ENCODE measurements around the gene DYRK1A. TPM values are rescaled to one million over a fixed set of nuclear protein-coding genes. Genes with fewer than 3 reads are reported as not detected.

The DYRK1A gene
- polyA plus RNA-seq (87.7 and 94.8 TPM in 2 replicates), polyA minus RNA-seq (211 and 221 TPM in 2 replicates)

GRCh38 chr21:37366482-37367316, at the start of gene DYRK1A:
Gene DYRK1A (plus strand): TSS chr21:37366773. CDS start chr21:37420375, 53,602 bp downstream.
- no peaks in the 10 kb centered on the region for H3K27me3 ChIP-seq (ENCODE audit: insufficient read depth, low read depth, low read length)
- no peaks in the 10 kb centered on the region for H3F3A ChIP-seq (ENCODE audit: insufficient read depth, low read length, poor library complexity, severe bottlenecking)
- H3K79me2 ChIP-seq (replicated peaks; ENCODE audit: insufficient read depth, low read length): peaks cover 40% of the 10 kb centered on the region
- no peaks in the 10 kb centered on the region for H3K36me3 ChIP-seq (ENCODE audit: insufficient read depth, low read length)
- TF ChIP-seq SMC3 (conservative IDR thresholded peaks at IDR 0.05; ENCODE audit: poor library complexity) (peak; percentile 43), EZH2 (IDR thresholded peaks at IDR 0.05; ENCODE audit: borderline replicate concordance, insufficient read depth, low read length, poor library complexity, severe bottlenecking) (no peak), EP300 (conservative IDR thresholded peaks at IDR 0.05; ENCODE audit: poor library complexity, severe bottlenecking) (peak; percentile 85), REST (IDR thresholded peaks at IDR 0.05; ENCODE audit: borderline replicate concordance) (peak; percentile 90), RAD21 (conservative IDR thresholded peaks at IDR 0.05) (peak; percentile 53), TAF1 (IDR thresholded peaks at IDR 0.05; ENCODE audit: low read depth) (peak; percentile 84), POLR2AphosphoS5 (IDR thresholded peaks at IDR 0.05) (peak; percentile 79), MXI1 (conservative IDR thresholded peaks at IDR 0.05; ENCODE audit: poor library complexity, severe bottlenecking) (peak; percentile 74)
- TF ChIP-seq, protein P1, sequence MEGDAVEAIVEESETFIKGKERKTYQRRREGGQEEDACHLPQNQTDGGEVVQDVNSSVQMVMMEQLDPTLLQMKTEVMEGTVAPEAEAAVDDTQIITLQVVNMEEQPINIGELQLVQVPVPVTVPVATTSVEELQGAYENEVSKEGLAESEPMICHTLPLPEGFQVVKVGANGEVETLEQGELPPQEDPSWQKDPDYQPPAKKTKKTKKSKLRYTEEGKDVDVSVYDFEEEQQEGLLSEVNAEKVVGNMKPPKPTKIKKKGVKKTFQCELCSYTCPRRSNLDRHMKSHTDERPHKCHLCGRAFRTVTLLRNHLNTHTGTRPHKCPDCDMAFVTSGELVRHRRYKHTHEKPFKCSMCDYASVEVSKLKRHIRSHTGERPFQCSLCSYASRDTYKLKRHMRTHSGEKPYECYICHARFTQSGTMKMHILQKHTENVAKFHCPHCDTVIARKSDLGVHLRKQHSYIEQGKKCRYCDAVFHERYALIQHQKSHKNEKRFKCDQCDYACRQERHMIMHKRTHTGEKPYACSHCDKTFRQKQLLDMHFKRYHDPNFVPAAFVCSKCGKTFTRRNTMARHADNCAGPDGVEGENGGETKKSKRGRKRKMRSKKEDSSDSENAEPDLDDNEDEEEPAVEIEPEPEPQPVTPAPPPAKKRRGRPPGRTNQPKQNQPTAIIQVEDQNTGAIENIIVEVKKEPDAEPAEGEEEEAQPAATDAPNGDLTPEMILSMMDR (IDR thresholded peaks at IDR 0.05; ENCODE audit: poor library complexity, severe bottlenecking): peak; percentile 38
- peak within 1 kb of the TSS; percentile 77 for H3K4me2 ChIP-seq (ENCODE audit: low read length)
- peak within 1 kb of the TSS; percentile 95 for H3K4me3 ChIP-seq (ENCODE audit: low read length)
- H3K9me2 ChIP-seq (ENCODE audit: insufficient read depth, low read length): no peaks in the 10 kb centered on the region
- no peaks in the 10 kb centered on the region for H3K9me3 ChIP-seq (ENCODE audit: low read length)
- peak within 1 kb of the TSS; percentile 97 for H3K27ac ChIP-seq (ENCODE audit: low read length)
- peak within 1 kb of the TSS; percentile 96 for H3K9ac ChIP-seq (ENCODE audit: low read length)
- H2AFZ ChIP-seq (ENCODE audit: low read depth, low read length): peak within 1 kb of the TSS; percentile 73
- peaks cover 28% of the 10 kb centered on the region for H4K20me1 ChIP-seq (ENCODE audit: insufficient read depth)

GRCh38 chr21:37319551-37319950, 47.0 kb upstream of the DYRK1A start:
- Histone ChIP-seq H3K9me2 (ENCODE audit: insufficient read depth, low read length) (no peaks in the 10 kb centered on the region), H3K4me2 (ENCODE audit: low read length) (no peak overlapping the region), H3K79me2 (replicated peaks; ENCODE audit: insufficient read depth, low read length) (no peaks in the 10 kb centered on the region), H3K9ac (ENCODE audit: low read length) (no peak overlapping the region), H3K4me3 (ENCODE audit: low read length) (no peak overlapping the region), H3F3A (ENCODE audit: insufficient read depth, low read length, poor library complexity, severe bottlenecking) (no peaks in the 10 kb centered on the region), H4K20me1 (ENCODE audit: insufficient read depth) (no peaks in the 10 kb centered on the region), H3K9me3 (ENCODE audit: low read length) (no peaks in the 10 kb centered on the region), H3K36me3 (ENCODE audit: insufficient read depth, low read length) (no peaks in the 10 kb centered on the region), H3K27me3 (ENCODE audit: insufficient read depth, low read depth, low read length) (no peaks in the 10 kb centered on the region), H2AFZ (ENCODE audit: low read depth, low read length) (no peak overlapping the region), H3K27ac (ENCODE audit: low read length) (no peak overlapping the region)
- TF ChIP-seq POLR2AphosphoS5 (IDR thresholded peaks at IDR 0.05) (no peak), EZH2 (IDR thresholded peaks at IDR 0.05; ENCODE audit: borderline replicate concordance, insufficient read depth, low read length, poor library complexity, severe bottlenecking) (no peak), RAD21 (conservative IDR thresholded peaks at IDR 0.05) (no peak), TAF1 (IDR thresholded peaks at IDR 0.05; ENCODE audit: low read depth) (no peak), EP300 (conservative IDR thresholded peaks at IDR 0.05; ENCODE audit: poor library complexity, severe bottlenecking) (no peak), REST (IDR thresholded peaks at IDR 0.05; ENCODE audit: borderline replicate concordance) (no peak), MXI1 (conservative IDR thresholded peaks at IDR 0.05; ENCODE audit: poor library complexity, severe bottlenecking) (no peak), SMC3 (conservative IDR thresholded peaks at IDR 0.05; ENCODE audit: poor library complexity) (no peak)
- TF ChIP-seq, protein P1 (IDR thresholded peaks at IDR 0.05; ENCODE audit: poor library complexity, severe bottlenecking): no peak
